ENCODE results near the gene OR4D10. TPM values are rescaled to one million over a fixed set of nuclear protein-coding genes. Genes with fewer than 3 reads are reported as not detected.
"Not testable (repeated sequence)": the region's sequence is repeated elsewhere in the genome, so short reads cannot be mapped to it uniquely, and the experiment has no call there.

OR4D10 gene
- polyA plus RNA-seq, 3 donors: not detected

- H3K27ac ChIP-seq (ENCODE audit: low read depth, low read length): no peak overlapping the region
- 54 to 65% (median 54%) methylated on average over 1 of the region's 1 CpG for WGBS, 3 donors
Observed at GRCh38 chr11:59511675-59512074, 38.6 kb downstream of the OR4D10 start.

- H3K27ac ChIP-seq (ENCODE audit: low read depth, low read length): not testable (repeated sequence)
- 58 to 66% (median 66%) methylated on average over 2 of the region's 2 CpGs for WGBS, 3 donors
Observed at GRCh38 chr11:59520139-59520538, 47.0 kb downstream of the OR4D10 start.

- H3K27ac ChIP-seq (ENCODE audit: low read depth, low read length): no peak overlapping the region
- 71 to 82% (median 75%) methylated on average over 5 of the region's 5 CpGs for WGBS, 3 donors
Observed at GRCh38 chr11:59520741-59521140, 47.6 kb downstream of the OR4D10 start.

GRCh38 chr11:59523541-59523940 is 50.4 kb downstream of the OR4D10 start:
- WGBS, 3 donors: 14 to 38% (median 31%) methylated on average over 1 of the region's 1 CpG
- H3K27ac ChIP-seq (ENCODE audit: low read depth, low read length): no peak overlapping the region

- H3K27ac ChIP-seq (ENCODE audit: low read depth, low read length): no peak overlapping the region
- 52 to 64% (median 61%) methylated on average over 7 of the region's 7 CpGs for WGBS, 3 donors
Observed at GRCh38 chr11:59528711-59529110, 55.6 kb downstream of the OR4D10 start.

Other genes with a start within 250 kb of the OR4D10 start
- not detected for gene OR5AN1, start 114.4 kb upstream of the OR4D10 start, polyA plus RNA-seq
- gene OR5A2, start 46.9 kb upstream of the OR4D10 start, polyA plus RNA-seq: under 1 TPM in 1 of 3 donors, not detected in 2; under 0.01 TPM
- not detected for gene OR5A1, start 36.8 kb upstream of the OR4D10 start, polyA plus RNA-seq
- gene OR4D6, start 16.4 kb upstream of the OR4D10 start, polyA plus RNA-seq: not detected
- gene OR4D11, start 30.3 kb downstream of the OR4D10 start, polyA plus RNA-seq: not detected
- gene OR4D9, start 38.2 kb downstream of the OR4D10 start, polyA plus RNA-seq: under 1 TPM in 1 of 3 donors, not detected in 2; under 0.01 TPM
- gene OSBP, start 142.5 kb downstream of the OR4D10 start, polyA plus RNA-seq: 10 to 100 TPM; 17.0 to 27.8 (median 18.9) TPM
- 10 to 100 TPM in 2 of 3 donors, 1 to 10 TPM in 1; 6.5 to 16.8 (median 14.4) TPM for gene PATL1, start 195.7 kb downstream of the OR4D10 start, polyA plus RNA-seq
- not detected for gene OR10V1, start 240.5 kb downstream of the OR4D10 start, polyA plus RNA-seq

Data from adipose tissue (tissue), 3 donors.